ENCODE measurements around the gene TSHZ2. TPM values are rescaled to one million over a fixed set of nuclear protein-coding genes. Genes with fewer than 3 reads are reported as not detected.

Gene TSHZ2
- total and polyA plus RNA-seq, 7 donors: 1.2 to 32.7 (median 14.0) TPM

GRCh38 chr20:53307964-53308597, 335.9 kb downstream of the TSHZ2 start:
- no peak for TF ChIP-seq EP300 (IDR thresholded peaks at IDR 0.05)
- TF ChIP-seq POLR2A (IDR thresholded peaks at IDR 0.05): no peak
- TF ChIP-seq CTCF (IDR thresholded peaks at IDR 0.05): no peak
- no peak for TF ChIP-seq POLR2AphosphoS5 (IDR thresholded peaks at IDR 0.05)
- intact Hi-C loops (cut with DNase I): no loop called here
- Histone ChIP-seq H3K36me3 (no peaks in the 10 kb centered on the region), H3K9me3 (peaks cover 0 to 7% (median 2%) of the 10 kb centered on the region in 4 donors), H3K27me3 (no peaks in the 10 kb centered on the region), H3K27ac (no peak overlapping the region), H3K4me3 (no peak overlapping the region), H3K4me1 (no peaks in the 10 kb centered on the region)
- 77 to 81% methylated on average over 16 of the region's 16 CpGs for WGBS, 2 donors
- DNase-seq: no peak

- Histone ChIP-seq H3K9me3 (peaks cover 0 to 7% (median 2%) of the 10 kb centered on the region in 4 donors), H3K27me3 (no peaks in the 10 kb centered on the region), H3K27ac (no peak overlapping the region), H3K4me1 (no peaks in the 10 kb centered on the region), H3K36me3 (no peaks in the 10 kb centered on the region), H3K4me3 (no peak overlapping the region)
- DNase-seq: no peak
- intact Hi-C loops (cut with DNase I): no loop called here
- no peak for TF ChIP-seq CTCF (IDR thresholded peaks at IDR 0.05)
- 84 to 85% methylated on average over 2 of the region's 2 CpGs for WGBS, 2 donors
Observed at GRCh38 chr20:53309515-53309914, 337.4 kb downstream of the TSHZ2 start.

GRCh38 chr20:53312957-53313356, 340.8 kb downstream of the TSHZ2 start:
- no peak for TF ChIP-seq CTCF (IDR thresholded peaks at IDR 0.05)
- TF ChIP-seq POLR2AphosphoS5 (IDR thresholded peaks at IDR 0.05): peak in 2 of 4 donors; percentile 12 to 37
- no peak for TF ChIP-seq EP300 (IDR thresholded peaks at IDR 0.05)
- no peak for TF ChIP-seq POLR2A (IDR thresholded peaks at IDR 0.05)
- Histone ChIP-seq H3K4me1 (no peaks in the 10 kb centered on the region), H3K36me3 (no peaks in the 10 kb centered on the region), H3K27ac (peak overlapping the region in 1 of 4 donors; percentile 10), H3K27me3 (no peaks in the 10 kb centered on the region), H3K4me3 (no peak overlapping the region), H3K9me3 (peaks cover 0 to 7% (median 2%) of the 10 kb centered on the region in 4 donors)
- DNase-seq: no peak
- WGBS, 2 donors: 64 to 71% methylated on average over 2 of the region's 2 CpGs
- intact Hi-C loops (cut with DNase I): no loop called here

GRCh38 chr20:53316206-53316937, 344.2 kb downstream of the TSHZ2 start:
- 82 to 84% methylated on average over 5 of the region's 5 CpGs for WGBS, 2 donors
- Histone ChIP-seq H3K4me1 (no peaks in the 10 kb centered on the region), H3K4me3 (no peak overlapping the region), H3K9me3 (no peaks in the 10 kb centered on the region), H3K27ac (no peak overlapping the region), H3K27me3 (no peaks in the 10 kb centered on the region), H3K36me3 (no peaks in the 10 kb centered on the region)
- no peak for TF ChIP-seq EP300 (IDR thresholded peaks at IDR 0.05)
- no peak for TF ChIP-seq POLR2AphosphoS5 (IDR thresholded peaks at IDR 0.05)
- no peak for TF ChIP-seq POLR2A (IDR thresholded peaks at IDR 0.05)
- no peak for TF ChIP-seq CTCF (IDR thresholded peaks at IDR 0.05)
- DNase-seq: no peak
- intact Hi-C loops (cut with DNase I): no loop called here
